Mesodermal cell (in vitro differentiated cells): ENCODE measurements around the gene ROCK2.

Source experiments
- H3K27ac ChIP-seq: 2 replicates; pipeline ENCODE4 v1.7.0; 2013; ENCODE audit warnings: mild to moderate bottlenecking, low read depth, low read length, moderate library complexity; ENCODE audit not compliant: severe bottlenecking
- H3K36me3 ChIP-seq: 2 replicates; pipeline ENCODE4 v1.7.1; 2013; ENCODE audit warnings: mild to moderate bottlenecking, low read length, moderate library complexity; ENCODE audit not compliant: control insufficient read depth, insufficient read depth
- H3K4me1 ChIP-seq: one replicate; pipeline ENCODE4 v1.7.1; 2013; ENCODE audit warnings: mild to moderate bottlenecking, low read length; ENCODE audit not compliant: insufficient read depth, control insufficient read depth, poor library complexity, severe bottlenecking
- H3K4me3 ChIP-seq: 2 replicates; pipeline ENCODE4 v1.7.0; 2013; ENCODE audit warnings: low read length, control low read depth, mild to moderate bottlenecking; ENCODE audit not compliant: insufficient read depth, poor library complexity, severe bottlenecking; ENCODE audit errors: extremely low read depth
- H3K9me3 ChIP-seq: 2 replicates; pipeline ENCODE4 v1.7.1; 2013; ENCODE audit warnings: mild to moderate bottlenecking, low read length, moderate library complexity; ENCODE audit not compliant: control insufficient read depth
- WGBS, 2 experiments: methylation state at CpG; one replicate each; pipeline ENCODE4 v1.1.5; 2013; ENCODE audit warnings: missing lambda C conversion rate in 2 of 2; ENCODE audit not compliant: insufficient coverage in 2 of 2; 5-methylcytosine and 5-hydroxymethylcytosine counted together

Gene ROCK2

GRCh38 chr2:11187731-11188130 lies 156.7 kb downstream of the ROCK2 start:
- no peaks in the 10 kb centered on the region for H3K9me3 ChIP-seq
- peaks cover 3% of the 10 kb centered on the region for H3K4me1 ChIP-seq
- WGBS, 2 experiments: no CpG with 5 or more reads among the region's 2 CpGs
- H3K4me3 ChIP-seq: no peak overlapping the region
- H3K27ac ChIP-seq: no peak overlapping the region
- peaks cover 39% of the 10 kb centered on the region for H3K36me3 ChIP-seq

GRCh38 chr2:11187083-11187619 lies 157.3 kb downstream of the ROCK2 start:
- H3K9me3 ChIP-seq: no peaks in the 10 kb centered on the region
- WGBS, 2 experiments: 81 to 94% methylated on average over 2 of the region's 7 CpGs
- no peak overlapping the region for H3K4me3 ChIP-seq
- H3K4me1 ChIP-seq: peaks cover 3% of the 10 kb centered on the region
- H3K27ac ChIP-seq: no peak overlapping the region
- peaks cover 35% of the 10 kb centered on the region for H3K36me3 ChIP-seq

- no peak overlapping the region for H3K4me3 ChIP-seq
- whole genome bisulfite sequencing, 2 experiments: 94 to 98% methylated on average over 5 of the region's 6 CpGs
- H3K4me1 ChIP-seq: peaks cover 3% of the 10 kb centered on the region
- no peak overlapping the region for H3K27ac ChIP-seq
- peaks cover 39% of the 10 kb centered on the region for H3K36me3 ChIP-seq
- no peaks in the 10 kb centered on the region for H3K9me3 ChIP-seq
Observed at GRCh38 chr2:11186145-11186544, 158.3 kb downstream of the ROCK2 start.

- peaks cover 3% of the 10 kb centered on the region for H3K4me1 ChIP-seq
- H3K4me3 ChIP-seq: no peak overlapping the region
- no peak overlapping the region for H3K27ac ChIP-seq
- no peaks in the 10 kb centered on the region for H3K9me3 ChIP-seq
- no CpG with 5 or more reads among the region's 2 CpGs for WGBS, 2 experiments
- H3K36me3 ChIP-seq: peaks cover 31% of the 10 kb centered on the region
Observed at GRCh38 chr2:11182951-11183350, 161.5 kb downstream of the ROCK2 start.

GRCh38 chr2:11180653-11181052 lies 163.8 kb downstream of the ROCK2 start:
- peaks cover 23% of the 10 kb centered on the region for H3K36me3 ChIP-seq
- H3K4me1 ChIP-seq: no peaks in the 10 kb centered on the region
- WGBS, 2 experiments: 93 to 100% methylated on average over 2 to 4 of the region's 6 CpGs
- no peaks in the 10 kb centered on the region for H3K9me3 ChIP-seq
- no peak overlapping the region for H3K4me3 ChIP-seq
- no peak overlapping the region for H3K27ac ChIP-seq

- no peaks in the 10 kb centered on the region for H3K4me1 ChIP-seq
- no peak overlapping the region for H3K27ac ChIP-seq
- H3K4me3 ChIP-seq: no peak overlapping the region
- WGBS, 2 experiments: 94 to 100% methylated on average over 1 to 2 of the region's 4 CpGs
- peaks cover 18% of the 10 kb centered on the region for H3K36me3 ChIP-seq
- H3K9me3 ChIP-seq: no peaks in the 10 kb centered on the region
Observed at GRCh38 chr2:11179899-11180298, 164.5 kb downstream of the ROCK2 start.

GRCh38 chr2:11179196-11179595 lies 165.2 kb downstream of the ROCK2 start:
- 94 to 97% methylated on average over 2 of the region's 4 CpGs for WGBS, 2 experiments
- peaks cover 18% of the 10 kb centered on the region for H3K36me3 ChIP-seq
- H3K27ac ChIP-seq: no peak overlapping the region

GRCh38 chr2:11177871-11178690 lies 166.4 kb downstream of the ROCK2 start:
- 50 to 67% methylated on average over 2 to 3 of the region's 5 CpGs for WGBS, 2 experiments
- Histone ChIP-seq H3K4me1 (no peaks in the 10 kb centered on the region), H3K4me3 (no peak overlapping the region), H3K9me3 (no peaks in the 10 kb centered on the region), H3K27ac (no peak overlapping the region), H3K36me3 (peaks cover 15% of the 10 kb centered on the region)

More at GRCh38 chr2:11179196-11179595, 165.2 kb downstream of the ROCK2 start:
- no peaks in the 10 kb centered on the region for H3K4me1 ChIP-seq
- no peaks in the 10 kb centered on the region for H3K9me3 ChIP-seq
- H3K4me3 ChIP-seq: no peak overlapping the region

- Histone ChIP-seq H3K4me1 (no peaks in the 10 kb centered on the region), H3K4me3 (no peak overlapping the region), H3K9me3 (no peaks in the 10 kb centered on the region), H3K27ac (peak overlapping the region; percentile 32), H3K36me3 (peaks cover 4% of the 10 kb centered on the region)
- 98% methylated on average over 6 of the region's 6 CpGs for WGBS, 2 experiments
Observed at GRCh38 chr2:11175293-11175795, 169.1 kb downstream of the ROCK2 start.

GRCh38 chr2:11174222-11174621 lies 170.2 kb downstream of the ROCK2 start:
- WGBS, 2 experiments: 90 to 95% methylated on average over 4 to 7 of the region's 9 CpGs
- Histone ChIP-seq H3K36me3 (peaks cover 4% of the 10 kb centered on the region), H3K27ac (no peak overlapping the region), H3K9me3 (no peaks in the 10 kb centered on the region), H3K4me3 (no peak overlapping the region), H3K4me1 (no peaks in the 10 kb centered on the region)

GRCh38 chr2:11169333-11169732 lies 175.1 kb downstream of the ROCK2 start:
- WGBS, 2 experiments: 89 to 97% methylated on average over 10 to 13 of the region's 13 CpGs
- H3K4me3 ChIP-seq: no peak overlapping the region
- no peaks in the 10 kb centered on the region for H3K9me3 ChIP-seq
- H3K4me1 ChIP-seq: no peaks in the 10 kb centered on the region
- no peak overlapping the region for H3K27ac ChIP-seq
- H3K36me3 ChIP-seq: no peaks in the 10 kb centered on the region
